HG03108 (cell line): ENCODE measurements around the gene RNF208.

Experiments used
- ATAC-seq: cut with Tn5 transposase; IDR thresholded peaks from one replicate; pipeline ENCODE4 v1.9.1; 2021; ENCODE audit warnings: moderate library complexity; ENCODE audit not compliant: unreplicated experiment

The RNF208 gene

GRCh38 chr9:137178201-137178938 is 43.7 kb downstream of the RNF208 start:
- ATAC-seq = no peak

- ATAC-seq = no peak
These were observed 45.5 kb downstream of the RNF208 start for GRCh38 chr9:137176302-137177182.

DNA sequence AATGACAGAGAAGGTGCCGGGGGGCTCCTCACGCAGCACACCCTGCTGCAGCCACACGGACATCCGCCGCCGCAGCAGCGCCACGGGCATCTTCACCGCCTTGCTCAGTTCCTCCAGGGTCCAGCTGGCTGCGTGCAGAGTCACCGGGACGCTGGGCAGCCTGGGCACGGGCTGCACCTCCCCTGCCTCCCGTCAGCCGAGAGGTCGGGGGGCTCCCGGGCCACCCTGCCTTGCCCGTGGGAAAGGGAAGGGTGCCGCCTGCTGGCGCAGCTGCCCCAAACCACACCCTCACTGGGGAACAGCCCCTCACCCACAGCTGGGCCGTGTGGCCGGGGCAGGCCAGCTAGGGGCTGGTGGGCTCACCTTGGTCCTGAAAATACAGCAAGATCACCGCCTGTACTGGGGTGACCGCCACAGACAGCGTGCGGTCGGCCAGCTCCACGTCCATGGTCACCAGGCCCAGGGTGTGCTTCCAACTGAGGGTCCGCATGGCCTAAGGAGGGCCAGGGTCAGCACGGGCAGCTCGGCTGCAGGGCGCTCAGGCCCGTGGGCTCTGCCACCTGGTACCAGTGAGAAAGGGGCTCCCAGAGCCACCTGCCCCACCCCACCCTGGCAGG is 46.6 kb downstream of the RNF208 start:
- no peak for ATAC-seq

DNA sequence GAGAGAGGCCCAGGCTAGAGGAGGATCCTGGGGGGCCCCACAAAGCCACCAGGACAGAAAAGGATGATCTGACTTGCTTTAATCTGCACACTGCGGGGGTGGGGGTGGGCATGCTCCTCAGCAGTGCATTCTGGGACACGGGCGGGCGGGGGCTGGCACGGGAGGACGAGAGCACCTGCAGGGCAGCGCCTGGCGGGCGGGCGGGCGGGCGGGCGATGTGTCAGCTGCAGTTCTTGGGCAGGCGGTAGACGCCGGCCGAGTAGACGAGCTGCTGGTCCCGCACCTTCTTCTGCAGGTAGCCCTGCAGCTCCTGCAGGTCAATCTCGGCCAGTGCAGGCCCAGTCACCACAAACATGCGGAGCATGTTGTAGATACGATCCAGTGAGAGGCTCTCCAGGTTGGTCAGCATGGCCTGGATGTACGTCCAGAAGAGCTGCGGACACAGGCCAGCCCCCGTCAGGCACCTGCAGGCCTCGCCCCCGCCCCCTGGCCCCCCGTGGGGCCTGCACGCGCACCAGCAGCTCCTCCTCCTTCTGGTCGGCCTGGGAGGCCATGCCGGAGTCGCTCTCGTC is 47.2 kb downstream of the RNF208 start:
- no peak for ATAC-seq

- no peak for ATAC-seq
These were observed 48.0 kb downstream of the RNF208 start for GRCh38 chr9:137173796-137174664.

- ATAC-seq = no peak
These were observed 48.9 kb downstream of the RNF208 start for GRCh38 chr9:137172901-137173795.

DNA sequence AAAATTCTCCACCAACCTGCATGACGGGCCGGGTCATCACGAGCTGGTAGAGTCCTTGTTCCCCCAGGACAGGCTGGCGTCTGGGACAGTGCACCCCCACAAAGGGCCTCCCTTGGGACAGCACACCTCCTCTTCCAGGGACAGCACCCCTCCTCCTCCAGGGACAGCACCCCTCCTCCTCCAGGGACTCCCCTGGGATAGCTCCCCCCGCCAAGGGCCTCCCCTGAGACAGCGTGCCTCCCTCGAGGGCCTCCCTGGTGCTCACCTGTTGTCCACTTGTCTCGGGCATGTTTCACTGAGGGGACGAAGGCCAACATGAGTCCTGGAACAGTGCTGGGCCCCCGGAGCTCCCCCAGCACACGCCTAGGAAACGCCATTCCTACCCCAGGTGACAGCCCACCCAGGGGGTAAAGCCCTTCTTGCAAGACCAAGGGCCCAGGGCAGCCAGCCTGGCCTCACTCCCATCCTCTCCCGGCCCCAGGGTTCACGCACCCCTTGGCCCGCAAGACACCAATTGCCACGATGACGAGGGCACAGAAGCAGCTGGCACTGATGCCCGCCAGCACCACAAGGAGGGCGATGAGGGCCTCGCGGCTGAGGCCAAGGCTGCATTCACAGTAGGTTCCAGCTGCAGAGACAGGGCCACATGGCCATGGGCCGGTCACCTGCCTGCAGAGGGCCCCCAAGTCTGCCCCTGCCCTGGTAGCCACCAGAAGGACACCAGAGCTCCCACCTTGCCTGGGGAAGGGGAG is 50.7 kb downstream of the RNF208 start:
- ATAC-seq = no peak

- no peak for ATAC-seq
These were observed 51.4 kb downstream of the RNF208 start for GRCh38 chr9:137170486-137171148.
